A549 (cell line): ENCODE measurements around the gene PFN1.

Source experiments
- CEBPB ChIP-seq, 2 experiments: fragments of >200 bp in 1 of 2; sonication (Bioruptor Twin) in 1 of 2; formaldehyde crosslinking in 1 of 2; IDR thresholded peaks; 2 replicates each; pipeline ENCODE4 v1.6.1; 2012 to 2016
- ESRRA ChIP-seq: fragments of 150-350 bp; IDR thresholded peaks from 2 replicates; pipeline ENCODE4 v1.6.1; 2014; ENCODE audit warnings: mild to moderate bottlenecking, low read length, borderline replicate concordance
- HOXA7 ChIP-seq: fragments of 250-450 bp; sonication (Bioruptor Pico); IDR thresholded peaks from 2 replicates; pipeline ENCODE4 v1.5.0; 2020; ENCODE audit warnings: mild to moderate bottlenecking, moderate library complexity
- NFE2L2 ChIP-seq: fragments of 150-350 bp; conservative IDR thresholded peaks from 2 replicates; pipeline ENCODE4 v1.6.1; 2014; ENCODE audit warnings: low read length
- POLR2A ChIP-seq: IDR thresholded peaks from 2 replicates; pipeline ENCODE4 v1.6.1; 2012; ENCODE audit warnings: mild to moderate bottlenecking, low read length
- RAD21 ChIP-seq, 2 experiments: fragments of >200 bp in 1 of 2; sonication (Bioruptor Twin) in 1 of 2; formaldehyde crosslinking in 1 of 2; IDR thresholded peaks in 1 of 2; conservative IDR thresholded peaks in 1 of 2; 2 replicates in 1 of 2; 3 replicates in 1 of 2; pipeline ENCODE4 v1.6.1; 2012 to 2018; ENCODE audit warnings: inconsistent platforms in 1 of 2
- ZNF302 ChIP-seq: fragments of 250-450 bp; sonication (Bioruptor Pico); IDR thresholded peaks from 2 replicates; pipeline ENCODE4 v1.9.0; 2021; ENCODE audit warnings: inconsistent platforms, mild to moderate bottlenecking, moderate library complexity
- TF ChIP-seq, protein P1 (sequence below): IDR thresholded peaks from 2 replicates; pipeline ENCODE4 v1.6.1; 2012
- TF ChIP-seq, protein P2 (sequence below): fragments of >200 bp; sonication (Bioruptor Twin); formaldehyde crosslinking; IDR thresholded peaks from 3 replicates; pipeline ENCODE4 v1.5.1; 2016
- TF ChIP-seq, protein P3 (sequence below): fragments of 450-650 bp; IDR thresholded peaks from 2 replicates; pipeline ENCODE4 v1.6.1; 2014; ENCODE audit warnings: antibody characterized with exemption
- TF ChIP-seq, protein P4 (sequence below): fragments of 200-600 bp; sonication (generic); IDR thresholded peaks from 2 replicates; pipeline ENCODE4 v1.6.1; 2016; ENCODE audit warnings: antibody characterized with exemption, mild to moderate bottlenecking, moderate library complexity
- TF ChIP-seq, protein P5 (sequence below): fragments of >200 bp; sonication (Bioruptor Twin); formaldehyde crosslinking; IDR thresholded peaks from 3 replicates; pipeline ENCODE4 v1.6.1; 2016

DNA sequence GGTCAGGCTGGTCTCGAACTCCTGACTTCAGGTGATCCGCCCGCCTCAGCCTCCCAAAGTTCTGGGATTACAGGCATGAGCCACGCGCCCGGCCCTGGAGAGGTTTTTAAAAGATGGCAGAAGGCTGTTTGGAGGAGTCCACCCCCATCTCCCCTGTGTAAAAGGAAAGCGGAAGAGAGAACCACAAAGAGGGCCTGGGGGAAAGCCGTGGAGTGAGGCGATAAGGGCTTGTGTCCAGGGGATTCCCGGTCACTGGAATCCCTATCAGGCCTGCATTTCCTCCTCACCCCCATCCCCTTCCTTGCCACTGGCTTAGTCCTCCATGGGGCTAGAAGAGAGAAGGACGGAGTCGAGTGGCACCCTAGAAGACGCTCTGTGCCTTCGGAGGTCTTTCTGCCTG, 16.4 kb downstream of the PFN1 start, which contains the start of gene GP1BA:
- TF ChIP-seq, protein P1, sequence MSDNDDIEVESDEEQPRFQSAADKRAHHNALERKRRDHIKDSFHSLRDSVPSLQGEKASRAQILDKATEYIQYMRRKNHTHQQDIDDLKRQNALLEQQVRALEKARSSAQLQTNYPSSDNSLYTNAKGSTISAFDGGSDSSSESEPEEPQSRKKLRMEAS, result no peak
- TF ChIP-seq, protein P2, sequence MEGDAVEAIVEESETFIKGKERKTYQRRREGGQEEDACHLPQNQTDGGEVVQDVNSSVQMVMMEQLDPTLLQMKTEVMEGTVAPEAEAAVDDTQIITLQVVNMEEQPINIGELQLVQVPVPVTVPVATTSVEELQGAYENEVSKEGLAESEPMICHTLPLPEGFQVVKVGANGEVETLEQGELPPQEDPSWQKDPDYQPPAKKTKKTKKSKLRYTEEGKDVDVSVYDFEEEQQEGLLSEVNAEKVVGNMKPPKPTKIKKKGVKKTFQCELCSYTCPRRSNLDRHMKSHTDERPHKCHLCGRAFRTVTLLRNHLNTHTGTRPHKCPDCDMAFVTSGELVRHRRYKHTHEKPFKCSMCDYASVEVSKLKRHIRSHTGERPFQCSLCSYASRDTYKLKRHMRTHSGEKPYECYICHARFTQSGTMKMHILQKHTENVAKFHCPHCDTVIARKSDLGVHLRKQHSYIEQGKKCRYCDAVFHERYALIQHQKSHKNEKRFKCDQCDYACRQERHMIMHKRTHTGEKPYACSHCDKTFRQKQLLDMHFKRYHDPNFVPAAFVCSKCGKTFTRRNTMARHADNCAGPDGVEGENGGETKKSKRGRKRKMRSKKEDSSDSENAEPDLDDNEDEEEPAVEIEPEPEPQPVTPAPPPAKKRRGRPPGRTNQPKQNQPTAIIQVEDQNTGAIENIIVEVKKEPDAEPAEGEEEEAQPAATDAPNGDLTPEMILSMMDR, result no peak
- TF ChIP-seq, protein P3, sequence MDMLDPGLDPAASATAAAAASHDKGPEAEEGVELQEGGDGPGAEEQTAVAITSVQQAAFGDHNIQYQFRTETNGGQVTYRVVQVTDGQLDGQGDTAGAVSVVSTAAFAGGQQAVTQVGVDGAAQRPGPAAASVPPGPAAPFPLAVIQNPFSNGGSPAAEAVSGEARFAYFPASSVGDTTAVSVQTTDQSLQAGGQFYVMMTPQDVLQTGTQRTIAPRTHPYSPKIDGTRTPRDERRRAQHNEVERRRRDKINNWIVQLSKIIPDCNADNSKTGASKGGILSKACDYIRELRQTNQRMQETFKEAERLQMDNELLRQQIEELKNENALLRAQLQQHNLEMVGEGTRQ, result no peak
- TF ChIP-seq CEBPB (IDR thresholded peaks at IDR 0.05) (no peak), NFE2L2 (no peak), POLR2A (no peak), HOXA7 (CRISPR knock-in tag) (no peak), RAD21 (conservative IDR thresholded peaks at IDR 0.05 in 1 of 2, IDR thresholded peaks at IDR 0.05 in 1 of 2) (no peak), ESRRA (no peak), ZNF302 (CRISPR knock-in tag) (no peak)
- TF ChIP-seq, protein P4, sequence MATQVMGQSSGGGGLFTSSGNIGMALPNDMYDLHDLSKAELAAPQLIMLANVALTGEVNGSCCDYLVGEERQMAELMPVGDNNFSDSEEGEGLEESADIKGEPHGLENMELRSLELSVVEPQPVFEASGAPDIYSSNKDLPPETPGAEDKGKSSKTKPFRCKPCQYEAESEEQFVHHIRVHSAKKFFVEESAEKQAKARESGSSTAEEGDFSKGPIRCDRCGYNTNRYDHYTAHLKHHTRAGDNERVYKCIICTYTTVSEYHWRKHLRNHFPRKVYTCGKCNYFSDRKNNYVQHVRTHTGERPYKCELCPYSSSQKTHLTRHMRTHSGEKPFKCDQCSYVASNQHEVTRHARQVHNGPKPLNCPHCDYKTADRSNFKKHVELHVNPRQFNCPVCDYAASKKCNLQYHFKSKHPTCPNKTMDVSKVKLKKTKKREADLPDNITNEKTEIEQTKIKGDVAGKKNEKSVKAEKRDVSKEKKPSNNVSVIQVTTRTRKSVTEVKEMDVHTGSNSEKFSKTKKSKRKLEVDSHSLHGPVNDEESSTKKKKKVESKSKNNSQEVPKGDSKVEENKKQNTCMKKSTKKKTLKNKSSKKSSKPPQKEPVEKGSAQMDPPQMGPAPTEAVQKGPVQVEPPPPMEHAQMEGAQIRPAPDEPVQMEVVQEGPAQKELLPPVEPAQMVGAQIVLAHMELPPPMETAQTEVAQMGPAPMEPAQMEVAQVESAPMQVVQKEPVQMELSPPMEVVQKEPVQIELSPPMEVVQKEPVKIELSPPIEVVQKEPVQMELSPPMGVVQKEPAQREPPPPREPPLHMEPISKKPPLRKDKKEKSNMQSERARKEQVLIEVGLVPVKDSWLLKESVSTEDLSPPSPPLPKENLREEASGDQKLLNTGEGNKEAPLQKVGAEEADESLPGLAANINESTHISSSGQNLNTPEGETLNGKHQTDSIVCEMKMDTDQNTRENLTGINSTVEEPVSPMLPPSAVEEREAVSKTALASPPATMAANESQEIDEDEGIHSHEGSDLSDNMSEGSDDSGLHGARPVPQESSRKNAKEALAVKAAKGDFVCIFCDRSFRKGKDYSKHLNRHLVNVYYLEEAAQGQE, result no peak
- TF ChIP-seq, protein P5, sequence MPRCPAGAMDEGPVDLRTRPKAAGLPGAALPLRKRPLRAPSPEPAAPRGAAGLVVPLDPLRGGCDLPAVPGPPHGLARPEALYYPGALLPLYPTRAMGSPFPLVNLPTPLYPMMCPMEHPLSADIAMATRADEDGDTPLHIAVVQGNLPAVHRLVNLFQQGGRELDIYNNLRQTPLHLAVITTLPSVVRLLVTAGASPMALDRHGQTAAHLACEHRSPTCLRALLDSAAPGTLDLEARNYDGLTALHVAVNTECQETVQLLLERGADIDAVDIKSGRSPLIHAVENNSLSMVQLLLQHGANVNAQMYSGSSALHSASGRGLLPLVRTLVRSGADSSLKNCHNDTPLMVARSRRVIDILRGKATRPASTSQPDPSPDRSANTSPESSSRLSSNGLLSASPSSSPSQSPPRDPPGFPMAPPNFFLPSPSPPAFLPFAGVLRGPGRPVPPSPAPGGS, result no peak
